AG04449 (cell line): ENCODE data around the gene HSPA12B.

Experiments used
- CTCF ChIA-PET: fragments of 350-600 bp; formaldehyde crosslinking; extraction: SDS; loops from one replicate; lab custom pipeline; 2021; ENCODE audit warnings: antibody characterized with exemption; lab: Yijun Ruan, JAX
- POLR2A ChIA-PET: fragments of 400-600, 350-600 bp; formaldehyde crosslinking; extraction: SDS; loops from one replicate; lab custom pipeline; 2020; ENCODE audit warnings: antibody characterized with exemption, inconsistent platforms; lab: Yijun Ruan, JAX
- DNase-seq: peaks from one replicate; pipeline ENCODE4 v3.0.0-alpha.2; 2010; ENCODE audit warnings: low read depth, low spot score
- H3K4me3 ChIP-seq: 2 replicates; pipeline ENCODE4 v1.5.1; 2011; ENCODE audit warnings: low read depth, mild to moderate bottlenecking, control low read depth, low read length
- TF ChIP-seq, protein P1 (sequence below): IDR thresholded peaks from one replicate; pipeline ENCODE4 v1.5.1; 2011; ENCODE audit warnings: mild to moderate bottlenecking, moderate library complexity, low read length, control low read depth, inconsistent platforms; ENCODE audit not compliant: insufficient read depth; ENCODE audit errors: missing control alignments

HSPA12B gene

DNA sequence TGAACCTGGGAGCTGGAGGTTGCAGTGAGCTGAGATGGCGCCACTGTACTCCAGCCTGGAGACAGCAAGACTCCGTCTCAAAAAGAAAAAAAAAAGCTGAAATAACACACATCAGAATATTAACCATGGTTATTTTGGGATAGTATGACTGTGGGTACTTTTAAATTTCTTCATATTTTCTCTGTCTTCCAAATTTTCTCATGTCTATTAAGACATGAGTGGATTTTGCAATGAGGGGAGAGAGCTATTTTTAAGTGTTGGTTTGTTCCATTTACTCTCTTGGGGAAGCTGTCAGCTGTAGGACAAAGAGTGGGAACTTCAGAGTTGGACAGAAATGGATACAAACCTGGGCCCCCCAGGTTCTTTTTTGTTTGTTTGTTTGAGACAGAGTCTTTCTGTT is 24.8 kb downstream of the HSPA12B start:
- no peak overlapping the region for H3K4me3 ChIP-seq
- no peak for DNase-seq
- POLR2A ChIA-PET = interaction anchor here (0.6 kb wide), 1 partner anchor 10 kb away, joined by 3 read pairs; no protein-coding TSS in a partner anchor
- TF ChIP-seq, protein P1, sequence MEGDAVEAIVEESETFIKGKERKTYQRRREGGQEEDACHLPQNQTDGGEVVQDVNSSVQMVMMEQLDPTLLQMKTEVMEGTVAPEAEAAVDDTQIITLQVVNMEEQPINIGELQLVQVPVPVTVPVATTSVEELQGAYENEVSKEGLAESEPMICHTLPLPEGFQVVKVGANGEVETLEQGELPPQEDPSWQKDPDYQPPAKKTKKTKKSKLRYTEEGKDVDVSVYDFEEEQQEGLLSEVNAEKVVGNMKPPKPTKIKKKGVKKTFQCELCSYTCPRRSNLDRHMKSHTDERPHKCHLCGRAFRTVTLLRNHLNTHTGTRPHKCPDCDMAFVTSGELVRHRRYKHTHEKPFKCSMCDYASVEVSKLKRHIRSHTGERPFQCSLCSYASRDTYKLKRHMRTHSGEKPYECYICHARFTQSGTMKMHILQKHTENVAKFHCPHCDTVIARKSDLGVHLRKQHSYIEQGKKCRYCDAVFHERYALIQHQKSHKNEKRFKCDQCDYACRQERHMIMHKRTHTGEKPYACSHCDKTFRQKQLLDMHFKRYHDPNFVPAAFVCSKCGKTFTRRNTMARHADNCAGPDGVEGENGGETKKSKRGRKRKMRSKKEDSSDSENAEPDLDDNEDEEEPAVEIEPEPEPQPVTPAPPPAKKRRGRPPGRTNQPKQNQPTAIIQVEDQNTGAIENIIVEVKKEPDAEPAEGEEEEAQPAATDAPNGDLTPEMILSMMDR = no peak
- CTCF ChIA-PET = interaction anchor here (1.0 to 10.7 kb wide), 12 partner anchors 9 to 98 kb away, joined by 3 to 119 read pairs (median 5); partner anchors contain the start of genes ADISSP, AP5S1 and SPEF1

DNA sequence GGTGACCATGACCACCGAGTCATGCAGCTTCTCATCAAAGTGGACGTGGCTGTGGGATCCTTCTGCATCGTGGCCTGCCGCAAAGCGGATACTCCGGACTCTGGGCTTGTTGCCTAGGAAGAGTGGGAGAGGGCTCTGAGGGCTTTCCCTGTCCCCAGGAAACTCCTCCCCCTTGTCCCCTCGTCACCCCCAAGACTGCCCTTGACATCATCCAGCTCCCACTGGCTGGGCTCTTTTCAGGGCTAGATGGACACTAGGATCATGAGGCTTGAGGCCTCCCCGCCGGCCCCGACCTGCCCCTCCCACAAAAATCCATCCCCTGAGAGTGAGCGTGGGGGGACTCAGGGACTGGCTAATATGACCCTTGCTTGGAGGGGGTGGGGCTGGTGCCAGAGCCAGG is 26.1 kb downstream of the HSPA12B start:
- no peak overlapping the region for H3K4me3 ChIP-seq
- ChIA-PET POLR2A (interaction anchor here (1.7 kb wide), 1 partner anchor 9 kb away, joined by 6 read pairs; the partner anchor contains the start of gene ADISSP), CTCF (interaction anchor here (1.1 to 10.7 kb wide), 6 partner anchors 8 to 96 kb away, joined by 3 to 119 read pairs (median 9); partner anchors contain the start of gene ADISSP)
- TF ChIP-seq, protein P1 = no peak
- no peak for DNase-seq

DNA sequence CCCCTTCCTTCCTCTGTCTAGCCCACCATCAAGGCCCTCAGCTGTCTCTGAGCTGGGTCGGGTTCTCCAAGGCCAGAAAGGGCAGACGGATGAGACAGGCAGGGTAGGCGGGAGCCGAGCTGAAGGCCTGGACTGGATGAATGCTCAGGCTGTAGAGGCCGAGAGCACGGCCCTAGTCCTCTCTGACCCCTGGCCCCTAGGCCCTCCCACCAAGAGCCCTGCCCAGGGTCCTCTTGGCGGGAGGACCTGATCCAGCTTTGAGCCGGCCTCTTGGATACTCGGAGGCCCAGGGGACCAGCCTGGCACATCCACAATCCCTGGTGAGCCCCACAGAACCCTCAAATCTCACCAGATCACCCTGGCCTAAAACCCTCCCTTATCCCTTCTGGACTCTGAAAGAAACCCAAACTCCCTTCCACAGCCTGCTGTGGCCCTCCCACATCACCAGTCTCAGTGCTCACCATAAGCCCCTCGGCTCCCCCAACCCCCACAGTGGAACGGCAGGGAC is 26.9 kb downstream of the HSPA12B start:
- TF ChIP-seq, protein P1 = no peak
- H3K4me3 ChIP-seq = no peak overlapping the region
- CTCF ChIA-PET = interaction anchor here (1.7 to 10.7 kb wide), 5 partner anchors 8 to 96 kb away, joined by 6 to 119 read pairs (median 16); partner anchors contain the start of genes ADISSP and AP5S1
- POLR2A ChIA-PET = interaction anchor here (1.7 kb wide), 1 partner anchor 9 kb away, joined by 6 read pairs; the partner anchor contains the start of gene ADISSP
- DNase-seq = no peak

DNA sequence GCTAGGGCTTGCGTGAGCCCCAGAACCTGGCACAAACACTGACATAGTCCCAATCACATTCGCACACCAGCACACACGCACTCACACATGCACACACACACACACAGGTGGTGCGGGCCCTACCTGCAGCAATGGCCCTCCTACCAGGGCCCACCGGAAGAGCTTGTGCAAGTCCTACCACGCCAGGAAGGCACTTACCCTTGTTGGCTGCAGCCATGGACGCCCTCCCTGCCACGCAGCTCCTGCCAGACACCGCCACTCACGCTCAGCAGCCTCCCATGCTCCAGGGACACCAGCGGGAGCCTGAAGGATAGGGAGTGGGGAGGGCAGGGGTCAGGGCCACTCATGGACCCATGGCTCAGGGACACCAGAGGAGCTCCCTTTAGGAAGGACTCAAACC is 27.4 kb downstream of the HSPA12B start:
- DNase-seq = no peak
- no peak overlapping the region for H3K4me3 ChIP-seq
- CTCF ChIA-PET = interaction anchor here (1.4 to 10.7 kb wide), 5 partner anchors 12 to 332 kb away, joined by 4 to 119 read pairs (median 6); partner anchors contain the start of gene AP5S1
- TF ChIP-seq, protein P1 = no peak
- POLR2A ChIA-PET = no interaction called here

DNA sequence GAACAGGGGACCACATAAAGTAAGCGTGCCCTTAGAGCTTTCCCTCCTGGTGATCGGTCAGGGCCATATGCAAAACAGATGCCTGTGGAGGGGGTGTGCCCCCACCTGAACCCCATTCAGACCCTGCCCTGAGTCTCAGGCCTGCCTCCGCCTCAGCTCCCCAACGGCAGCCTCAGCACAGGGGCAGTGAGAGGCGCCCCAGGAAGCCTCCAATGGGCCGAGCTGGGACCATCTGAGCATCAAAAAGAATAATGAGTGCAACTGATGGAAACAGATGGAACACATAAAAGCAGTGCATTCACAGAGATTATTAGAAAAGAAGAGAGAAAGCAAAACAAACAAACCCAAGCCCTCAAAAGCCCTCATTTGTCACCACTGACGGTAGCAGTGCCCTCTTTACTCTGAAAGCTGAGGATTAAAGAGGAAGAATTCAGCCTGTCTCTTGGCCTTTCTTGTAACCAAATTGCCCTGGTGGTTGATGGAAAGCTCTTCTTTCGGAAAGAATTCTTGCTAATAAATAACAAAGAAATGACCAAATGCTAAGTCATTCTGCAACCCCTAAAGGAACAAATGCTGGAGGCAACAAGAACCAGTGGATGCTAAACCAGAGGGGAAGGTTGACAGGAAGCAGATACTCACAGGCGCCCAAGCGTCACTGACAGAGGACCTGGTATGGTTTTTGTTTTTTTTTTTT is 28.3 kb downstream of the HSPA12B start:
- no peak overlapping the region for H3K4me3 ChIP-seq
- POLR2A ChIA-PET = interaction anchor here (0.7 kb wide), 1 partner anchor 23 kb away, joined by 3 read pairs; no protein-coding TSS in a partner anchor
- CTCF ChIA-PET = interaction anchor here (1.4 to 10.7 kb wide), 5 partner anchors 13 to 331 kb away, joined by 4 to 119 read pairs (median 6); partner anchors contain the start of gene AP5S1
- DNase-seq = no peak
- TF ChIP-seq, protein P1 = no peak
